K562 (cell line): Measurements from ENCODE around the gene HCST. TPM values are rescaled to one million over a fixed set of nuclear protein-coding genes. Genes with fewer than 3 reads are reported as not detected.
A peak's percentile ranks its signal among the peaks of the same experiment; 100 is the strongest.

Experiments used
- ARHGAP35 ChIP-seq: fragments of 450-650 bp; IDR thresholded peaks from 2 replicates; pipeline ENCODE4 v1.6.1; 2018; ENCODE audit not compliant: partially characterized antibody
- ARID4B ChIP-seq: sonication (generic); formaldehyde crosslinking; IDR thresholded peaks from 2 replicates; pipeline ENCODE4 v1.8.0; 2022; ENCODE audit warnings: mild to moderate bottlenecking, missing genetic modification reagents
- CHD2 ChIP-seq: IDR thresholded peaks from 2 replicates; pipeline ENCODE4 v1.6.1; 2011; ENCODE audit warnings: low read depth, low read length
- CHD4 ChIP-seq: fragments of 200-600 bp; sonication (generic); IDR thresholded peaks from 3 replicates; pipeline ENCODE4 v1.6.1; 2012; ENCODE audit warnings: low read depth, mild to moderate bottlenecking, mixed read lengths, low read length, inconsistent platforms; ENCODE audit not compliant: insufficient read depth, insufficient replicate concordance, poor library complexity, severe bottlenecking
- CTBP1 ChIP-seq: fragments of 450-650 bp; IDR thresholded peaks from 2 replicates; pipeline ENCODE4 v1.6.1; 2016; ENCODE audit warnings: borderline replicate concordance
- ELF1 ChIP-seq: fragments of 200-800 bp; sonication (Bioruptor generic); IDR thresholded peaks from 2 replicates; pipeline ENCODE4 v1.6.1; 2016; ENCODE audit warnings: missing genetic modification characterization, missing compliant biosample characterization
- HINFP ChIP-seq: fragments of 450-650 bp; conservative IDR thresholded peaks from 2 replicates; pipeline ENCODE4 v1.6.1; 2016; ENCODE audit warnings: missing genetic modification characterization, low read depth, mild to moderate bottlenecking, control low read depth, missing compliant biosample characterization
- LEF1 ChIP-seq: fragments of 450-650 bp; IDR thresholded peaks from 2 replicates; pipeline ENCODE4 v1.6.1; 2016; ENCODE audit warnings: mild to moderate bottlenecking
- MCM3 ChIP-seq: fragments of 450-650 bp; IDR thresholded peaks from 2 replicates; pipeline ENCODE4 v1.6.1; 2016
- MITF ChIP-seq: IDR thresholded peaks from 2 replicates; pipeline ENCODE4 v1.6.1; 2014; ENCODE audit warnings: antibody characterized with exemption
- NCOA4 ChIP-seq: fragments of 450-650 bp; IDR thresholded peaks from 2 replicates; pipeline ENCODE4 v1.6.1; 2018; ENCODE audit warnings: mild to moderate bottlenecking; ENCODE audit not compliant: partially characterized antibody
- NRF1 ChIP-seq, 2 experiments: fragments of 450-650 bp; IDR thresholded peaks in 1 of 2; conservative IDR thresholded peaks in 1 of 2; 2 replicates each; pipeline ENCODE4 v1.6.1; 2014; ENCODE audit warnings: mild to moderate bottlenecking in 2 of 2
- RBM34 ChIP-seq: fragments of 200-400 bp; formaldehyde crosslinking; IDR thresholded peaks from 2 replicates; pipeline ENCODE4 v1.6.1; 2018; ENCODE audit warnings: low read length, borderline replicate concordance; ENCODE audit not compliant: insufficient read depth
- RNF2 ChIP-seq: sonication (generic); IDR thresholded peaks from 2 replicates; pipeline ENCODE4 v1.6.1; 2016
- TGIF2 ChIP-seq: sonication (generic); formaldehyde crosslinking; IDR thresholded peaks from 2 replicates; pipeline ENCODE4 v1.8.1; 2022; ENCODE audit warnings: mild to moderate bottlenecking, missing genetic modification reagents, moderate library complexity
- polyA plus RNA-seq, 8 experiments: library from polyadenylated mRNA; depleted of rRNA in 4 of 8; stranded (reverse) in 5 of 8; unstranded in 3 of 8; fragments of >200 nt; fragmentation: Nextera tagmentation in 2 of 8; fragmentation: Illumina TruSeq in 1 of 8; extraction: Ambion mirVana in 2 of 8; extraction: Trizol in 1 of 8; gene quantifications; 2 replicates each; pipeline versions ENCODE4 v1.2.1 to v1.2.3, GENCODE V29; 2011 to 2014; ENCODE audit warnings: inconsistent platforms in 1 of 8, missing spikeins in 1 of 8
- total RNA-seq, 7 experiments: library from RNA; depleted of rRNA in 6 of 7; stranded (reverse); fragments of >200 nt in 6 of 7; fragmentation: Illumina TruSeq in 2 of 7; extraction: Trizol in 2 of 7; gene quantifications; 2 replicates each; pipeline versions ENCODE4 v1.2.1 to v1.2.3, GENCODE V29; 2011 to 2021; ENCODE audit warnings: low replicate concordance in 1 of 7
- TF ChIP-seq, protein P1 (sequence below): fragments of 450-650 bp; IDR thresholded peaks from 2 replicates; pipeline ENCODE4 v1.6.1; 2016; ENCODE audit warnings: borderline replicate concordance
- TF ChIP-seq, protein P2 (sequence below): fragments of 250-450 bp; sonication (Bioruptor Pico); IDR thresholded peaks from 2 replicates; pipeline ENCODE4 v1.8.0; 2022; ENCODE audit warnings: inconsistent platforms, mild to moderate bottlenecking, moderate library complexity, borderline replicate concordance

HCST gene
- total and polyA plus RNA-seq, 9 of the 15 experiments (the other 6 are each of a cell fraction or from before 2014, with no cell fraction given), result 0.29 to 1.9 (median 0.95) TPM; not detected in 2

DNA sequence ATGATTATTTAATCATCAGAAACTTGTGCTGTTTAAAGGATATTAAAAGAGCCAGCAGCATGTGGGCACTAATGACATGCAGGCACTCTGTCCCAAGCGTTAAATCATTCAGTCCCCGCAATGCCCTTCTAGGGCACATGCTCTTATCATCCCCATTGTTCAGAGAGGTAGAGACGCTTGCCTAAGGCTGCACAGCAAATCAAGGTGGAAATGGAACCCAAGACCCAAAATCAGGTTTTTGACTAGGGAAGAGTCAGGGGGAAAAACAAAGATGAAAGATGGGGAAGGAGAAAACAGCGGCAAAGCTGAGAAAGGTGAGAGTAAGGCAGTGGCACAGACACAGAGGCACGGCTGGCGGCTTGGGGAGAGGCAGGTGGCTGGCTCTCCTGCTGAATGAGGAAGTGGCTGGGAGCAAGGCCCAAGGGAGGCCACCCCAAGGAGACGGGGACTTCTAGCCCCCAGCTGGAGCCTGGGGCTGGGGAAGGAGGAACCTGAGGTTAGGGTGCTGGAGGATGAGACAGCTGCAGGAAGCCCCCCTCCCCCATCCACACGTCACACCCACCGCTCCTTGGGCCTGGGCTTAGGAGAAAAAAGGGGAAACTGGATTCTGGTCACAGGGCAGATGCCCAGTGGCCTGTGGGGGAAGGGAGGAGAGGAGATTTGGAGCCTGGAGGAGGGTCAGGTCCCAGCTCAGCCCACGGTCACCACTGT, 6.8 kb downstream of the HCST start (continued):
- 0 out of 4 replicates have a peak, but pooled peaks of 1 of the 2 experiments have one; percentile 11 for TF ChIP-seq NRF1 (conservative IDR thresholded peaks at IDR 0.05 in 1 of 2, IDR thresholded peaks at IDR 0.05 in 1 of 2)
- peak; percentile 89 for TF ChIP-seq CHD4
- no peak for TF ChIP-seq MITF
- peak; percentile 82; the same call in 1 of the 2 replicates for TF ChIP-seq LEF1
- TF ChIP-seq, protein P1, sequence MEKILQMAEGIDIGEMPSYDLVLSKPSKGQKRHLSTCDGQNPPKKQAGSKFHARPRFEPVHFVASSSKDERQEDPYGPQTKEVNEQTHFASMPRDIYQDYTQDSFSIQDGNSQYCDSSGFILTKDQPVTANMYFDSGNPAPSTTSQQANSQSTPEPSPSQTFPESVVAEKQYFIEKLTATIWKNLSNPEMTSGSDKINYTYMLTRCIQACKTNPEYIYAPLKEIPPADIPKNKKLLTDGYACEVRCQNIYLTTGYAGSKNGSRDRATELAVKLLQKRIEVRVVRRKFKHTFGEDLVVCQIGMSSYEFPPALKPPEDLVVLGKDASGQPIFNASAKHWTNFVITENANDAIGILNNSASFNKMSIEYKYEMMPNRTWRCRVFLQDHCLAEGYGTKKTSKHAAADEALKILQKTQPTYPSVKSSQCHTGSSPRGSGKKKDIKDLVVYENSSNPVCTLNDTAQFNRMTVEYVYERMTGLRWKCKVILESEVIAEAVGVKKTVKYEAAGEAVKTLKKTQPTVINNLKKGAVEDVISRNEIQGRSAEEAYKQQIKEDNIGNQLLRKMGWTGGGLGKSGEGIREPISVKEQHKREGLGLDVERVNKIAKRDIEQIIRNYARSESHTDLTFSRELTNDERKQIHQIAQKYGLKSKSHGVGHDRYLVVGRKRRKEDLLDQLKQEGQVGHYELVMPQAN, result no peak
- no peak for TF ChIP-seq HINFP
- peak; percentile 88; the same call in 1 of the 2 replicates for TF ChIP-seq RNF2
- no peak; the same call in 1 of the 2 replicates for TF ChIP-seq ELF1
- TF ChIP-seq, protein P2, sequence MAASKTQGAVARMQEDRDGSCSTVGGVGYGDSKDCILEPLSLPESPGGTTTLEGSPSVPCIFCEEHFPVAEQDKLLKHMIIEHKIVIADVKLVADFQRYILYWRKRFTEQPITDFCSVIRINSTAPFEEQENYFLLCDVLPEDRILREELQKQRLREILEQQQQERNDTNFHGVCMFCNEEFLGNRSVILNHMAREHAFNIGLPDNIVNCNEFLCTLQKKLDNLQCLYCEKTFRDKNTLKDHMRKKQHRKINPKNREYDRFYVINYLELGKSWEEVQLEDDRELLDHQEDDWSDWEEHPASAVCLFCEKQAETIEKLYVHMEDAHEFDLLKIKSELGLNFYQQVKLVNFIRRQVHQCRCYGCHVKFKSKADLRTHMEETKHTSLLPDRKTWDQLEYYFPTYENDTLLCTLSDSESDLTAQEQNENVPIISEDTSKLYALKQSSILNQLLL (CRISPR knock-in tag), result no peak
- TF ChIP-seq CTBP1, result peak; percentile 79; the same call in 1 of the 2 replicates
- TF ChIP-seq CHD2, result peak; percentile 42
- no peak for TF ChIP-seq NCOA4
- no peak for TF ChIP-seq MCM3
- no peak for TF ChIP-seq TGIF2 (CRISPR knock-in tag)
- TF ChIP-seq ARHGAP35, result no peak
- peak; percentile 83 for TF ChIP-seq ARID4B (CRISPR knock-in tag)
- TF ChIP-seq RBM34, result no peak
